ENCODE data around the gene IL9.

DNA sequence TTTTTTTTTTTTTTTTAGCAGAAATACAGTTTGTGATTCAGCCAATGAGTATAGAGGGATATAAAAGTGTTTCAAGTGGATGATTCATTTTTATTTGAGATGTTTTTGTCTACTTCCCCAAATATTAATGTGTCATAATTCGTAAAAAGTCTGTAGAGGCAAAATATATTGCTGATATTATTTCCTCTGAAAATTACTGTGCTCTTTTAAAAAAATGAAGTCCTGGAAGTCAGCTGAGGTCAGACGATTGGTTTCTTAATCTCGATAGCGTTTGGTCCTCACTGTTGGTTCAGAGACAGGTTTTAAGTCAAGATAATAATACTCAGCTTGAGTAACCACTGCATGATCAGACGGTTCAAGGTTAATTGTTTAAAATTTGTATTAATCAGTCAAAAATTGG lies 19.5 kb downstream of the IL9 start:
- TF ChIP-seq FOXM1 (IDR thresholded peaks at IDR 0.05; ENCODE audit: borderline replicate concordance, low read depth), result no peak
- TF ChIP-seq YY1 (IDR thresholded peaks at IDR 0.05; ENCODE audit: low read depth), result no peak

All from Ishikawa (cell line).